ENCODE data around the gene WFIKKN2.

DNA sequence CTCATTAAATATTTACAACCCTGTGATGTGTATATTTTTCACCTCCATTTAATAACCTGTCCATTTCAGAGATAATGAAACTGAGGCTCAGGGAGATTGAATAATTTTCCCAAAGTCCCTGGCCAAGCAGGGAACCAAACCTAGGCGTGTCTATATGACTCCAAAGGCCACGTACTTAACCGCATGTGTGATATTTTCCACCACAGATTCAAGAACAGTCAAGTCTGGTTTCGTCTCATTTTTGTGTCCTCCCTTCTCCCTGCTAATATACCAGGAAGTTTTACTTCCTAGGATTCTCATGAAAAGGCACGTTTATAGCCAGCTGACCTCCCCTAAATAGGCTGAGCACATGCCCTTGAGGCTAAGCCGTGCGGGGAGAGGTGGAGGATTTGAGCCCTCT is 15.3 kb downstream of the WFIKKN2 start:
- TF ChIP-seq POLR2AphosphoS5 (IDR thresholded peaks at IDR 0.05; ENCODE audit: low read depth, low read length) (no peak), TAF1 (IDR thresholded peaks at IDR 0.05; ENCODE audit: borderline replicate concordance, insufficient read depth, low read length) (no peak), SIN3A (IDR thresholded peaks at IDR 0.05; ENCODE audit: borderline replicate concordance, insufficient read depth, low read length) (no peak), FOXP2 (optimal IDR thresholded peaks at IDR 0.05; ENCODE audit: borderline replicate concordance, extremely low read depth, extremely low read length, insufficient read depth) (no peak)
- TF ChIP-seq, protein P1, sequence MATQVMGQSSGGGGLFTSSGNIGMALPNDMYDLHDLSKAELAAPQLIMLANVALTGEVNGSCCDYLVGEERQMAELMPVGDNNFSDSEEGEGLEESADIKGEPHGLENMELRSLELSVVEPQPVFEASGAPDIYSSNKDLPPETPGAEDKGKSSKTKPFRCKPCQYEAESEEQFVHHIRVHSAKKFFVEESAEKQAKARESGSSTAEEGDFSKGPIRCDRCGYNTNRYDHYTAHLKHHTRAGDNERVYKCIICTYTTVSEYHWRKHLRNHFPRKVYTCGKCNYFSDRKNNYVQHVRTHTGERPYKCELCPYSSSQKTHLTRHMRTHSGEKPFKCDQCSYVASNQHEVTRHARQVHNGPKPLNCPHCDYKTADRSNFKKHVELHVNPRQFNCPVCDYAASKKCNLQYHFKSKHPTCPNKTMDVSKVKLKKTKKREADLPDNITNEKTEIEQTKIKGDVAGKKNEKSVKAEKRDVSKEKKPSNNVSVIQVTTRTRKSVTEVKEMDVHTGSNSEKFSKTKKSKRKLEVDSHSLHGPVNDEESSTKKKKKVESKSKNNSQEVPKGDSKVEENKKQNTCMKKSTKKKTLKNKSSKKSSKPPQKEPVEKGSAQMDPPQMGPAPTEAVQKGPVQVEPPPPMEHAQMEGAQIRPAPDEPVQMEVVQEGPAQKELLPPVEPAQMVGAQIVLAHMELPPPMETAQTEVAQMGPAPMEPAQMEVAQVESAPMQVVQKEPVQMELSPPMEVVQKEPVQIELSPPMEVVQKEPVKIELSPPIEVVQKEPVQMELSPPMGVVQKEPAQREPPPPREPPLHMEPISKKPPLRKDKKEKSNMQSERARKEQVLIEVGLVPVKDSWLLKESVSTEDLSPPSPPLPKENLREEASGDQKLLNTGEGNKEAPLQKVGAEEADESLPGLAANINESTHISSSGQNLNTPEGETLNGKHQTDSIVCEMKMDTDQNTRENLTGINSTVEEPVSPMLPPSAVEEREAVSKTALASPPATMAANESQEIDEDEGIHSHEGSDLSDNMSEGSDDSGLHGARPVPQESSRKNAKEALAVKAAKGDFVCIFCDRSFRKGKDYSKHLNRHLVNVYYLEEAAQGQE (IDR thresholded peaks at IDR 0.05; ENCODE audit: insufficient read depth in 1 of 2, low read depth in 2 of 2, low read length in 2 of 2) = no peak
